Ascending aorta (tissue), 2 donors: ENCODE measurements around the gene SOSTDC1. TPM values are rescaled to one million over a fixed set of nuclear protein-coding genes. Genes with fewer than 3 reads are reported as not detected.

ENCODE experiments used
- DNase-seq, 2 donors: peaks; one replicate each; pipeline ENCODE4 v3.0.0-alpha.2; 2019; ENCODE audit warnings: low spot score in 2 of 2
- H3K27ac ChIP-seq, 2 donors: fragments of 200-600 bp; sonication (generic); one replicate each; pipeline ENCODE4 v1.5.1; 2016 to 2017; ENCODE audit warnings: mild to moderate bottlenecking in 1 of 2
- H3K27me3 ChIP-seq: fragments of 200-600 bp; sonication (generic); one replicate; pipeline ENCODE4 v1.5.1; 2017
- H3K36me3 ChIP-seq, 2 donors: fragments of 200-600 bp; sonication (generic); one replicate each; pipeline ENCODE4 v1.5.1; 2016
- H3K4me1 ChIP-seq, 2 donors: fragments of 200-600 bp; sonication (generic); one replicate each; pipeline ENCODE4 v1.5.1; 2016 to 2017; ENCODE audit warnings: mild to moderate bottlenecking in 1 of 2
- H3K4me3 ChIP-seq, 2 donors: fragments of 200-600 bp; sonication (generic); one replicate each; pipeline ENCODE4 v1.5.1; 2016 to 2017; ENCODE audit warnings: mild to moderate bottlenecking in 1 of 2
- H3K9me3 ChIP-seq, 2 donors: fragments of 200-600 bp; sonication (generic); one replicate each; pipeline ENCODE4 v1.5.1; 2016
- intact Hi-C: fragments of 100-400 bp; cut with DNase I; formaldehyde crosslinking; loops from one replicate; pipeline ENCODE4 v1.15.1; 2023
- total RNA-seq: library from RNA; depleted of rRNA; stranded (reverse); fragments of >200 nt; gene quantifications from one replicate; pipeline ENCODE4 v1.1.0, GENCODE V29; 2016
- TF ChIP-seq, protein P1 (sequence below), 3 experiments: fragments of 200-600 bp in 2 of 3; fragments of 450-650 bp in 1 of 3; sonication (generic) in 2 of 3; IDR thresholded peaks; one replicate each; pipeline ENCODE4 v1.5.1; 2016 to 2019; ENCODE audit warnings: antibody characterized with exemption in 3 of 3, mild to moderate bottlenecking in 1 of 3, moderate library complexity in 1 of 3

The SOSTDC1 gene
- total RNA-seq, 1 donor from 2014 or later, result not detected

DNA sequence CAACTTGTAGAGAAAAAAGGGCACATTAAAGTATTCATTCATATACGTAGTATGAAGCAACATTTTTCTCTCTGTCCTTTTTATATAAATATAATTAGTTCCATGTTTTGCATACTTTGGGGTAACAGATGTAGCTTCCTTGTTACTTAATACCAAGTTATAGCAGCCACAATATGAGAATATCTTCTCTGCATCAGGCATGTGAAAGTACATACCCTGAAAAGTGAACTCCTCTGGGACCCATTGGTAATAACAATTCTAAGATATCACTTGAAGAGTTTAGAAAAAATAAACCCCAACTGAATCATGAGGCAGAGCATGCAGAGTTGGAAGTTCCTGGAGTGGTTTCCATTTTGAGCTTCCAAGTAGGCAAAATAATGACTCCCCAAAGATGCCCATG is 41.8 kb downstream of the SOSTDC1 start:
- H3K27ac ChIP-seq, result no peak overlapping the region
- no peaks in the 10 kb centered on the region for H3K36me3 ChIP-seq
- peaks cover 0 to 11% of the 10 kb centered on the region in 2 donors for H3K4me1 ChIP-seq
- no peak overlapping the region for H3K4me3 ChIP-seq
- H3K27me3 ChIP-seq, result no peaks in the 10 kb centered on the region
- TF ChIP-seq, protein P1, sequence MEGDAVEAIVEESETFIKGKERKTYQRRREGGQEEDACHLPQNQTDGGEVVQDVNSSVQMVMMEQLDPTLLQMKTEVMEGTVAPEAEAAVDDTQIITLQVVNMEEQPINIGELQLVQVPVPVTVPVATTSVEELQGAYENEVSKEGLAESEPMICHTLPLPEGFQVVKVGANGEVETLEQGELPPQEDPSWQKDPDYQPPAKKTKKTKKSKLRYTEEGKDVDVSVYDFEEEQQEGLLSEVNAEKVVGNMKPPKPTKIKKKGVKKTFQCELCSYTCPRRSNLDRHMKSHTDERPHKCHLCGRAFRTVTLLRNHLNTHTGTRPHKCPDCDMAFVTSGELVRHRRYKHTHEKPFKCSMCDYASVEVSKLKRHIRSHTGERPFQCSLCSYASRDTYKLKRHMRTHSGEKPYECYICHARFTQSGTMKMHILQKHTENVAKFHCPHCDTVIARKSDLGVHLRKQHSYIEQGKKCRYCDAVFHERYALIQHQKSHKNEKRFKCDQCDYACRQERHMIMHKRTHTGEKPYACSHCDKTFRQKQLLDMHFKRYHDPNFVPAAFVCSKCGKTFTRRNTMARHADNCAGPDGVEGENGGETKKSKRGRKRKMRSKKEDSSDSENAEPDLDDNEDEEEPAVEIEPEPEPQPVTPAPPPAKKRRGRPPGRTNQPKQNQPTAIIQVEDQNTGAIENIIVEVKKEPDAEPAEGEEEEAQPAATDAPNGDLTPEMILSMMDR (IDR thresholded peaks at IDR 0.05), result no peak
- intact Hi-C loops, result no loop called here
- no peaks in the 10 kb centered on the region for H3K9me3 ChIP-seq
- DNase-seq, result no peak

DNA sequence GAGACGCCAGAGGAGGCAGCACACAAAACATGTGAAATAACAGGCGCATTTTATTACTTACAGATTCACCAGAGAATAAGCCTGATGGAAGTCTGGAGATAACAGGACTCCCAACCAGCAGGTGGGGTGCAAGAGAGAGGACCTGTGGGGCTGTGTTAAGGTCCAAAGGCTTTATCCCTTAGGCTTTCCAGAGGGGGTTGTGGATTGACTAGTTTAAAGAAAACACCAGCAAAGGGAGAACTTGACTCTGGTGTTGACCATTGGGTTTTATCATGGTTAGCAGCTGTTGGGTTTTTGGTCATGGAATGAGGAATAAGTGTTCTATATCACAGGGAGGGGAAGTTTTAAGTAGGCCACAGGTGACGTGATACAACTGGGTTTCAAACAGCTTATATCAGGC is 42.6 kb downstream of the SOSTDC1 start:
- no peak overlapping the region for H3K27ac ChIP-seq
- no peaks in the 10 kb centered on the region for H3K9me3 ChIP-seq
- no peak for DNase-seq
- intact Hi-C loops, result no loop called here
- TF ChIP-seq, protein P1 (IDR thresholded peaks at IDR 0.05), result no peak
- H3K36me3 ChIP-seq, result no peaks in the 10 kb centered on the region
- H3K4me1 ChIP-seq, result peaks cover 0 to 11% of the 10 kb centered on the region in 2 donors
- no peak overlapping the region for H3K4me3 ChIP-seq
- no peaks in the 10 kb centered on the region for H3K27me3 ChIP-seq

DNA sequence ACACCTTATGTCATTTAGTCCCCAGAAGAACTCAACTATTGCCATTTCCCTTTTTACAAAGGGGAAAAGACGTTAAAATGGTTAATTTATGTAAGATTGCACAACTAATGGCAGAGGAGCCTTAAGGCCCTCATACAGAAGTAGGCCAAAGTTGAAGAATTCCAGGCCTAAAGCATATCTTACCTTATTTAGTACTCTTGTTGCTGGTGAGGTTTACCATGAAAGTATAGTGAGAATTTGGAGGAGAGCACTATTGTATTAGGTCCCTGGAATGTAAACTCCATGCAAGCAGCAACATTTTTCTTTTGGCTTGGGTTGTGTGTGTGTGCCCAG is 43.5 kb downstream of the SOSTDC1 start:
- DNase-seq, result no peak
- intact Hi-C loops, result no loop called here
- H3K4me1 ChIP-seq, result peaks cover 0 to 11% of the 10 kb centered on the region in 2 donors
- peak overlapping the region; percentile 98 for H3K27ac ChIP-seq
- no peaks in the 10 kb centered on the region for H3K9me3 ChIP-seq
- H3K27me3 ChIP-seq, result no peaks in the 10 kb centered on the region
- TF ChIP-seq, protein P1 (IDR thresholded peaks at IDR 0.05), result no peak
- no peaks in the 10 kb centered on the region for H3K36me3 ChIP-seq
- H3K4me3 ChIP-seq, result no peak overlapping the region

DNA sequence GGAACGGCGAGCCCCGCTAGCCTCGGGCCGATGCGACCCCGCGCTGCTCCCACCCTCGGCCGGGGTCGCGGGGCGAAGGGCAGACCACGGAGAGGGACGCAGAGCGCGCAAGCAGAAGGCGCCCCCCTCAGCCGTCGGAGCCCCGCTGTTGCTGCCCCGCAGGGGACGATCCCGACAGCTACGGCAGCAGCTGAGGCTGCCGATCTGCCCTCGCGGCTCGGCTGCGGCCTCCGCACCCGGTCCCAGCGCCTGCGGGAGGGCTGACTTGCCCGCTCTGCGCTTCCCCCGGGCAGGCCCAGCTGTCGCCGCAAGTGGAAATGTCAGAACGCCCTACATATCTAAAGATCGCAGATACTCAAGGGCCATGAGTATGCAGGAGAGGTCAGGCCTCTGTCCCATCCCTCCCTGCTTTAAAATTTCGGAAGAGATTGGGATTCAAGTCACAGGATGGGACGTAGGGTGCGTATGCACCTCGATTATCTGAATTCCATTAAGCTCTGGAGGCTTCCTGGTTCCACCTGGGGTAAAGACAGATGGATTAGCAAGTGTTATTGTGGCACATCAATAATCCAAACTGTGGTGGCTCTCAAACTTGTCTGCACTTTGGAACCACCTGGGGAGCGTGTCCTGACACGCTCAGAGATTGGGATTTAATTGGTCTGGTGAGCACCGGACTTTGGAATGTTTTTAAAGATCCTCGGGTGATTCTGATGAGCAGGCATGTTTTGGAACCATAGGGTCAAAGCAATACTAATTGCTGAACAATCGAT is 44.0 kb downstream of the SOSTDC1 start, which contains the start of gene CRPPA:
TSS of gene CRPPA (minus strand) at position 206 of the 770 bp plus-strand sequence. CDS start 216 bp downstream, outside the sequence.
- TF ChIP-seq, protein P1 (IDR thresholded peaks at IDR 0.05), result no peak
- Histone ChIP-seq H3K36me3 (no peaks in the 10 kb centered on the region), H3K27ac (peak within 1 kb of the TSS; percentile 98), H3K4me3 (peak within 1 kb of the TSS; percentile 84 to 95), H3K4me1 (peaks cover 0 to 11% of the 10 kb centered on the region in 2 donors), H3K9me3 (no peaks in the 10 kb centered on the region), H3K27me3 (no peaks in the 10 kb centered on the region)
- DNase-seq, result peak in 1 of 2 donors; percentile 68
- intact Hi-C loops, result no loop called here

DNA sequence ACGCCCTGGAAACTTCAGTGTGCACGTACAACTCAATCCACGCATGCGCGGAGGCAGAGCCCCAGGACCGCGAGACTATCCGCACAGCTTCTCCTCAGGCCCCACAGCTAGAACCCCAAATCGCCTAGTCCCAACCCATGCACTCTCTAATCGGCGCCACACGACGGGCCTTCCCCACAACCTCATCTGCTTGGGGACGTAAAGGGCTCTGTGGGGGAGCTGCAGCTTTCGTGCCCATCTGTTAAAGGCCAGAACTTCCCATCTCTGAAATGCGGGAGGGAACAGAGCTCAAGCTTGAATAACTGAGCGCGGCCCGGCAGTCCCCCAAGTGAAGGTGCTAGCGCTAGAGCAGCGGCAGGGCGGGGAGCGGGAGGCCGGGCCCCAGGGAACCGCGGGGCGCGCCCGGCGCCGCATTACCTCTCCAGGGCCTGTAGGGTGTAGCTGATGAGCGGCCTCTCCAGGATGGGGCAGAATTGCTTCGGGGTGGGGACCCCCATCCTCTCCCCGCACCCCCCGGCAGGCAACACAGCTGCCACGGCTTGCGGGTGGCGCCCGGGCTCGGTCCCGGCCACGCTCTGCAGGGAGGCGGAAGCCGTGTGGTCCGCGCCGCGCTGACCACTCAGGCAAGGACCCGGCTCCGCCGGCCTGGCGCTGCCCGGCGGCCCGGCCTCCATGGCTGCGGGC is 44.7 kb downstream of the SOSTDC1 start:
- no peaks in the 10 kb centered on the region for H3K27me3 ChIP-seq
- H3K4me3 ChIP-seq, result peak overlapping the region; percentile 84 to 95
- H3K36me3 ChIP-seq, result no peaks in the 10 kb centered on the region
- TF ChIP-seq, protein P1 (IDR thresholded peaks at IDR 0.05), result peak; percentile 23 to 27 (median 27)
- DNase-seq, result peak; percentile 35 to 87
- H3K4me1 ChIP-seq, result peaks cover 0 to 11% of the 10 kb centered on the region in 2 donors
- H3K9me3 ChIP-seq, result no peaks in the 10 kb centered on the region
- intact Hi-C loops, result no loop called here
- peak overlapping the region; percentile 98 for H3K27ac ChIP-seq
